Stimulated activated CD8-positive, alpha-beta memory T cell treated with anti-CD3 and anti-CD28 coated beads, Interleukin-12 subunit alpha, Interleukin-12 subunit beta, amount 100 ng/mL, for 1 hour (primary cell): ENCODE data around the gene EPB41L4B.
"Not testable (repeated sequence)": the region's sequence is repeated elsewhere in the genome, so short reads cannot be mapped to it uniquely, and the experiment has no call there.

Experiments used
- DNase-seq: peaks from one replicate; pipeline ENCODE4 v3.0.0-alpha.2; 2020; ENCODE audit warnings: low read depth

Gene EPB41L4B

GRCh38 chr9:109244179-109245132 lies 76.4 kb downstream of the EPB41L4B start:
- DNase-seq, result peak; percentile 52

GRCh38 chr9:109242741-109243140 lies 78.1 kb downstream of the EPB41L4B start:
- no peak for DNase-seq

GRCh38 chr9:109242014-109242413 lies 78.8 kb downstream of the EPB41L4B start:
- DNase-seq, result no peak

GRCh38 chr9:109241207-109241606 lies 79.7 kb downstream of the EPB41L4B start:
- no peak for DNase-seq

GRCh38 chr9:109239240-109239639 lies 81.6 kb downstream of the EPB41L4B start:
- no peak for DNase-seq

GRCh38 chr9:109238655-109239054 lies 82.2 kb downstream of the EPB41L4B start:
- no peak for DNase-seq

GRCh38 chr9:109238125-109238524 lies 82.7 kb downstream of the EPB41L4B start:
- no peak for DNase-seq

GRCh38 chr9:109232449-109233237 lies 88.2 kb downstream of the EPB41L4B start:
- no peak for DNase-seq

- DNase-seq, result no peak
Measured at GRCh38 chr9:109231593-109231992, 89.3 kb downstream of the EPB41L4B start.

- no peak for DNase-seq
Measured at GRCh38 chr9:109230277-109230676, 90.6 kb downstream of the EPB41L4B start.

GRCh38 chr9:109229682-109230081 lies 91.2 kb downstream of the EPB41L4B start:
- DNase-seq, result no peak

GRCh38 chr9:109228093-109228642 lies 92.7 kb downstream of the EPB41L4B start:
- DNase-seq, result no peak

GRCh38 chr9:109225629-109226028 lies 95.2 kb downstream of the EPB41L4B start:
- no peak for DNase-seq

- no peak for DNase-seq
Measured at GRCh38 chr9:109224751-109225150, 96.1 kb downstream of the EPB41L4B start.

GRCh38 chr9:109218242-109218641 lies 102.6 kb downstream of the EPB41L4B start:
- DNase-seq, result not testable (repeated sequence)

- no peak for DNase-seq
Measured at GRCh38 chr9:109214414-109214813, 106.4 kb downstream of the EPB41L4B start.

GRCh38 chr9:109213285-109214121 lies 107.4 kb downstream of the EPB41L4B start:
- DNase-seq, result no peak

- DNase-seq, result no peak
Measured at GRCh38 chr9:109212768-109213167, 108.1 kb downstream of the EPB41L4B start.

- no peak for DNase-seq
Measured at GRCh38 chr9:109206670-109207069, 114.2 kb downstream of the EPB41L4B start.

- DNase-seq, result no peak
Measured at GRCh38 chr9:109205526-109205925, 115.3 kb downstream of the EPB41L4B start.

- DNase-seq, result no peak
Measured at GRCh38 chr9:109203761-109204360, 117.0 kb downstream of the EPB41L4B start.
